ENCODE results near the gene ADAP1.

DNA sequence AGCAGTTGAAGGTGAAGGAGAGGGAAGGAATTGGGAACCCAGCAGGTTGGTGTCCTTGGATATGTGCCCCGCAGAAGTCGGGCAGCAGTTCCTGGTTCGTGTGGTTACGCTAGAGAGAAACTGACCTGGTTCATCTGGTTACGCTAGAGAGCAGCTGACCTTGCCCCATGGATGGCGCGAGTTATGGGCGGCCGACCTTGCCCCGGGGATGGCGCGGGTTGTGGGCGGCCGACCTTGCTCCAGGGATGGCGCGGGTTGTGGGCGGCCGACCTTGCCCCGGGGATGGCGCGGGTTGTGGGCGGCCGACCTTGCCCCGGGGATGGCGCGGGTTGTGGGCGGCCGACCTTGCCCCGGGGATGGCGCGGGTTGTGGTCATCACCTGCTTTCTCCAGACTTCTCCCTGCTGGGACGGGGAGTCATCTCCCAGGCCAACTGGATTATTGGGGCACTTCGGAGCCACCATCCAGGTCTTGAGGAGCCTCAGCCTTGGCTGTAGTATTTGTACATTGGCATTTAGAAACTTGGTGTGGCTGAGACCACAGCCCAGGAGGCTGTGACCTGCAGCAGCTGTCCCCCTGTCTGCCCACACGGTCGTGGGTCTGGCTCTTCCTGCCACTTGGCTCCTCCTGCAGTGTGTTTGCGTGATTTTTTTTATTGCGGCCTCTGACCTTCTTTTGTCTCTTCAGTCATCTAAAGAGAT is 72.0 kb downstream of the ADAP1 start:
- TF ChIP-seq CTCF (IDR thresholded peaks at IDR 0.05) (no peak), EP300 (IDR thresholded peaks at IDR 0.05; ENCODE audit: low read depth) (no peak)

Data from transverse colon (tissue), 3 donors.